HG02938 (cell line): ENCODE data around the gene ADORA2B.
"Not testable (repeated sequence)": the region's sequence is repeated elsewhere in the genome, so short reads cannot be mapped to it uniquely, and the experiment has no call there.

Experiments
- ATAC-seq: cut with Tn5 transposase; IDR thresholded peaks from one replicate; pipeline ENCODE4 v1.9.1; 2021; ENCODE audit warnings: mild to moderate bottlenecking, moderate library complexity; ENCODE audit not compliant: unreplicated experiment

ADORA2B gene

DNA sequence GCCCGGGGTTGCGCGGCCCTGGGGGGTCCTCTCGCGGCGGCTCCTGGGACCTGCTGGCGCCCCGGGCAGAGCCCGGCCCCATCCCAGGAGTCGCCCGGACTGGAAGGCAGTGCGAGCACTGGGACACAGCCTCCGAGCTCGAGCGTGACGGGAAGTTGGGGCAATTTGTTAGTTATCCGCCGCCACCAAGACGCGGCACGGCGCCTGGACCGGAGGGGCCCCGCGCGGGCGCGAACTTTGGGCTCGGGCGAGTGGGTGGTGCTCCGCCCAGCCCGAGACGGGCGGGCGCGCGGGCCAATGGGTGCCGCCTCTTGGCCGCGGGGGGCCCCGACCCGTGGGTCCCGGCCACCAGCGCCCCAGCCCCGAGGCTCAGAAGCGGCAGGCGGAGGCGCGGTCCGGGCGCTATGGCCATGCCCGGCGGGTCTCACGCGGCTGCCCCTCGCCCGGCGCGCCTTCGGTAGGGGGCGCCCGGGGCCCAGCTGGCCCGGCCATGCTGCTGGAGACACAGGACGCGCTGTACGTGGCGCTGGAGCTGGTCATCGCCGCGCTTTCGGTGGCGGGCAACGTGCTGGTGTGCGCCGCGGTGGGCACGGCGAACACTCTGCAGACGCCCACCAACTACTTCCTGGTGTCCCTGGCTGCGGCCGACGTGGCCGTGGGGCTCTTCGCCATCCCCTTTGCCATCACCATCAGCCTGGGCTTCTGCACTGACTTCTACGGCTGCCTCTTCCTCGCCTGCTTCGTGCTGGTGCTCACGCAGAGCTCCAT is at the start of gene ADORA2B:
ADORA2B (plus strand) TSS at position 372 of the 768 bp plus-strand sequence; CDS start at position 491, 119 bp downstream.
- ATAC-seq, result no peak

DNA sequence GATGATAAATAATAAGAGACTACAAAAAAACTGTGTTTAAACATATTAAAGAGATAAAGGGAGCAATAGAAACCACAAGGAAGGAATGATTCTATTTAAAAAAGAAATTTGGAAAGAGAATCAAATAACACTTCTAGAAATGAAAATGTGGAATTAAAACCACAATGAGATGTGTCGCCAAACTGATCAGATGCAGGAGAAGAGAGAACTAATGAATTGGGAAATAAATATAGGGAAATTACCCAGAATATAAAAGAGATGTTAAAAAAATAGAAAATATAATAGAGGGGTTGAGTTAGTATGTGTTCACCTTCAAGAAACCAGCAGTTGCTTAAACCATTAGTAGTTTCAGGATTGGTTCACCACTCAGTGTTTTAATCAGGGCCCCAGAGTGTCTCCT is 48.7 kb upstream of the ADORA2B start:
- ATAC-seq, result no peak

- ATAC-seq, result no peak
Observed at GRCh38 chr17:15896834-15897233, 48.1 kb upstream of the ADORA2B start.

DNA sequence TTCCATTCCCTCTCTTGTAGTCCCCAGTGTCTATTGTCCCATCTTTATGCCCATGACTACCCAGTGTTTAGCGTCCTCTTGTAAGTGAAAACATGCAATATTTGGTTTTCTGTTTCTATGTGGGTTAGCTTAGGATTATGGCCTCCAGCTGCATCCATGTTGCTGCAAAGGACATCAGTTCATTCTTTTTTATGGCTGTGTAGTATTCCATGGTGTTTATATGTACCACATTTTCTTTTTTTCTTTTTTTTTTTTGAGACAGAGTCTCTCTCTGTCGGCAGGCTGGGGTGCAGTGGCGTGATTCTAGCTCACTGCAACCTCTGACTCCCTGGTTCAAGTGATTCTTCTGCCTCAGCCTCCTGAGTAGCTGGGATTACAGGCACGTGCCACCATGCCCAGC is 45.3 kb upstream of the ADORA2B start:
- not testable (repeated sequence) for ATAC-seq

- no peak for ATAC-seq
Observed at GRCh38 chr17:15900871-15901270, 44.1 kb upstream of the ADORA2B start.

DNA sequence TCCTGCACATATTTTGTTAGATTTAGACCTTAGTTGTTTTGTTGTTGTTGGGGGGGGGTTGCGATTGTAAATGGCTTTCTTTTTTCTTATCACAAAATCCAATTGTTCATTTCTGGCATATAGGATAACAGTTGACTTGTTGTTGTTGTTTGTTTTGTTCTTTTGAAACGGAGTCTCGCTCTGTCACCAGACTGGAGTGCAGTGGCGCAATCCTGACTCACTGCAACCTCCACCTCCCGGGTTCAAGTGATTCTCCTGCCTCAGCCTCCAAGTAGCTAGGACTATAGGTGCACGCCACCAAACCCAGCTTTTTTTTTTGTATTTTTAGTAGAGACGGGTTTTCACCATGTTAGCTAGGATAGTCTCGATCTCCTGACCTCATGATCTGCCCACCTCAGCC is 39.7 kb upstream of the ADORA2B start:
- not testable (repeated sequence) for ATAC-seq

DNA sequence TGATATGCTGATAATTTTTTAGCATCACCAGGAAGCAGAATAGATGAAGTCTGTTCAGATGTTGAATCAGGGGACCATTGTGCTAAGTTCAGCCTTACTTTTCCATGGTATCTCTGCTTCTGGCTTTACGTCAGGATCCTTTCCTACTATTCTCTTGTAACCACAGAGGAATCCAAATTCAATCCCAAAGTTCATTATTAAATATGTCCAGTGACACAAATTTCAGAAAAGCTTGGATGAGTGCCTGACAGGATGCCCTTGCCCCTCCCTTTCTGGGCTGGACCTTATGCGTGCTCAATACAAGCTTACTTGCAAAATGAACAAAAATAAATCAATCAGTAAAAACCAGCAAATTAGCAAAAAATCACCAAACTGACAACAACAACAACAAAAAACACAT is 37.6 kb upstream of the ADORA2B start:
- no peak for ATAC-seq

GRCh38 chr17:15908378-15908777 is 36.6 kb upstream of the ADORA2B start:
- ATAC-seq, result no peak

GRCh38 chr17:15909481-15909991 is 35.4 kb upstream of the ADORA2B start:
- no peak for ATAC-seq

DNA sequence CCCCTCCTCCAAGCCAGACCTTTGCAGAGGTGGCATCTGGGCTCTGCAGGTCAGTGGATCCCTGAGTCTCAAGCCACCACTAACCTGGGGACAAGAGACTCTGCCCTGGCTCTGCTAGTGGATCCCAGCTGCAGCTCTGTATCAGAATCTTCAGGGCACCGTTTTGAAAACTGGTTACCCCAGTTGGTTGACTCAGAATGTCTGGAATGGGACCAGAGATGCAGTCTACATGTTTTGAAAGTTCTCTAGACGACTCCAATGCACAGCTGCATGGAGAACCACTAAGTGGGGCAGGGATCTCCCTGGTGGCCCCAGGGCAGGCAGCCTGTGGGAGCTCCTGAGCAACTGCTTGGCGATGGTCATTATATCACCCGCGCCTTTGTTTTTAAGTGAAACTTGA is 34.1 kb upstream of the ADORA2B start:
- ATAC-seq, result no peak

DNA sequence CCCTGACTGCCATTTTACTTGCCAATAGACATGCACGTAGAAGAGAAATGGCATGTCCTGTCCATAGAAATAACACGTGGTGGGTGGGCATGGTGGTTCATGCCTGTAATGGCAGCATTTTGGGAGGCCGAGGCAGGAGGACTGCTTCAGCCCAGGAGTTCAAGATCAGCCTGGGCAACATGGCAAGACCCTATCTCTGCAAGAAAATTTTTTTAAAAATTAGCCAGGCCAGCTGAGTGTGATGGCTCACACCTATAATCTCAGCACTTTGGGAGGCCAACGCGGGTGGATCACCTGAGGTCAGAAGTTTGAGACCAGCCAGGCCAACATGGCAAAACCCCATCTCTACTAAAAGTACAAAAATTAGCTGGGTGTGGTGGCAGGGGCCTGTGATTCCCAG is 33.2 kb upstream of the ADORA2B start:
- not testable (repeated sequence) for ATAC-seq

DNA sequence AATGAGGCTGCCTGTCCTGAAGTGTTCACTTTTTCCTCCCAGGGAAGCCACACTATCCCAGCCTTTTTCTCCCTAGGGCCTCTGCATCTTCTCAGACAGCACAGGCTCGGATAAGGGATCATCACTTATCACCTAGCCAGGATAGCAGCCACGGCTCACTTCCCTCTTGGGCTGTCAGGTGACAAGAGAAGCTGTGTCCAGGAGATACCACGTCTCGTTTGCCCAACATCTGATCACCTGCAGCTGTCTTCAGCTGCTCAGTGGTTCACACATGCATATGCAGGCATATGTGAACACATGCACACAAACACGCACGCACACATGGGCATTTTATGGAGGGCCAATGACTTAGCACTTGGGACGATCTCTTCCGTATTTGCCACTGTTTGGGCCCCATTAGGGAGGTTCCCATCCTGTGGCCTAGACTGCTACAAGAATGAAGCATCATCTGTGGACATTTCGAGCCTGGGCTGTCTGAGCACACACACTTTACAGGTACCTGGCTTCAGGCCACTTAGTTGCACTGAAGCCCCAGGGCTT is 32.4 kb upstream of the ADORA2B start:
- no peak for ATAC-seq

DNA sequence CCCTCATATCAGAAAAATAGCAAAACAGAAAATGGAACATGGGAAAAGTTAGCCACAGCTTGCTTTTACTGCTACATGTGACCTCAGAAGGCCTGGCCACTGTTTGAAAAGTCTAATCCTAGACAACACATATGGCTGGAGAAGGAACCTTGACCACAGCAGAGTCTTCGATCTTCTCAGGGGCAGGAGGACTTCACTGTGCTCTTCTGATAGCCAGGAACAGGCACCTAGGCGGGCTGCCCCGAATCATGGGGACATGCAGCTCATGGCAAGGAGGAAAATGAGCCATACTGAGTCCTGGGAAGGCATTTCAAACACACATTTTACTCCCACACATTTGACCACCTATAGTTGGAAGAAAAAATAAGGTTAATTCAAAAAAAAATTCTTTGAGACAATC is 31.1 kb upstream of the ADORA2B start:
- ATAC-seq, result no peak

DNA sequence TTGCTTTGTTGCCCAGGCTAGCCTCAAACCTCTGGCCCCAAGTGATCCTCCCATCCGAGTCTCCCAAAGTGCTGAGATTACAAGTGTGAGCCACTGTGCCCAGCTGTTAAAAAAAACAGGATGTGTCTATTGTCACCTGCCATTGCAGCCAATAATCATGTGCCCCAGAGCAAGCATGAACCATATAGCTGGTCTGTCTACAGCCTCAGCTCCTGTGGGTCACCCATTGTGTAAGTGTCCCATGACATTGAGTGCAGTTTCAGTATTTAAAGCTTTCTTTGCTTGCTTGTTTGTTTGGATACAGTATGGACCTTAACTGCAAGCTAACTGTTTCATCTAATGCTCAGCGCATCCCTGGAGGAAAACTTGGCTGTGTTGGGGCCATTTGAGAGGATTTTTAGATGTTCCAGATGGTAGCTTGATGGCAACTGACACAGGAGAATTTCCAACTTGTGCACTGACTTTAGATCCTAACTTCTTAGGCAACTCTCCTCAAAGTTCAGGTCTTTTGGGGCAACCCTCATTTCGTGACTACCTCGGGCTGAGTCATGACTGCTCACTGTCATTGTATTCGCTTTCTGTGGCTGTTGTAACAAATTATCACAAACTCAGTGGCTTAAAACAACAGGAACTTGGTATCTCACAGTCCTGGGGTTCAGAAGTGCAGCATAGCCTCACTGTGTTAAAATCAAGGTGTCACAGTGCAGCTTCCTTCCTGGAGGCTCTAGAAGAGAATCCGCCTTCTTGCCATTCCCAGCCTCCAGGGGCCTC is 30.3 kb upstream of the ADORA2B start:
- ATAC-seq, result no peak

DNA sequence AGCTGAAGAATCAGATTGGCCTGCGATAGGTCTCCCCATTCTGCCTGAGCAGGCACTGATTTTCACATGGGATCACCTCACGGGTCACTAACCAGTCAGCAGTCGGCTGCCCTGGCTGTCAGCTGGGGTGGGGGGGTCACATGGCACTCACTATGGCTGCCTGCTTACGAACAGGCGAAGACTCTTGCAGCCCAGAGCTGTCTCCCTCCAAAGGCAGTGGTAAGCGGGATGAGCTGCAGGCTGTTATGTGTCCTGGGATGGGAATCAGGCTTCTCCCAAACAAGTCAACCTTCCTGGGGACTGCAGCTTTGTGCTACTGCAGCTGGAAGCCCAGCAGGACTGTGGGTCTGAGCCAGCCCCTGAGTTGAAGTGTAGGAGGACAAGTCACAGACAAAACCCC is 29.0 kb upstream of the ADORA2B start:
- ATAC-seq, result no peak

DNA sequence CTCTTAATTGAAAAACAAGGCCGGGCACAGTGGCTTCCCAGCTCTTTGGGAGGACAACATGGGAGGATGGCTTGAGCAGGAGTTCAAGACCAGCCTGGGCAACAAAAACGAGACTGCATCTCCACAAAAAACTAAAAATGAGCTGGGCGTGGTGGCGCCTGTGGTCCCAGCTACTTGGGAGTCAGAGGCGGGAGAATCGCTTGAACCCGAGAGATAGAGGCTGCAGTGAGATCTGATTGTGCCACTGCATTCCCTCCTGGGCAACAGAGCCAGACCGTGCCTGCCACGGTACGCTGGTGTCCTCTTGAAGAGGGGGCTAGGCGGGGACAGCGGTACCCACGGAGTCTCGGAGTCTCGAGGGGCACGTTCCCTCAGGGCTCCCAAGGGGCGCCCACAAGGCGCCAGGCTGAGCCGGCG is 27.9 kb upstream of the ADORA2B start:
- ATAC-seq, result no peak

- no peak for ATAC-seq
Observed at GRCh38 chr17:15917438-15918027, 27.4 kb upstream of the ADORA2B start.

DNA sequence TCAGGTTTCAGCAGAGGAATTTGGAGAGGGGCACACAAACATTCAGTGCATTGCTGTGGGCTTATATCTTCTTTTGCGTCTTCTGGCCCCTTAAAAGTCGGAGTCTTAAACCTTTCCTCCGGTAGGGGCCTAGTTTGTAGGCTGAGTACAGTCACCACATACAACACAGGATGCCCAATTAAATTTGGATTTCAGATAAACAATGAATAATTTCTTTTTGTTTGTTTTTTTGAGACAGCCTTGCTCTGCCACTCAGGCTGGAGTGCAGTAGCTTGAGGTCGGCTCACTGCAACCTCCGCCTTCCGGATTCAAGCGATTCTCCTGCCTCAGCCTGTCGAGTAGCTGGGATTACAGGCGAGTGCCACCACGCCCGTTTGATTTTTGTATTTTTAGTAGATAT is 26.7 kb upstream of the ADORA2B start:
- ATAC-seq, result no peak

GRCh38 chr17:15918661-15919259 is 26.2 kb upstream of the ADORA2B start:
- ATAC-seq, result no peak

DNA sequence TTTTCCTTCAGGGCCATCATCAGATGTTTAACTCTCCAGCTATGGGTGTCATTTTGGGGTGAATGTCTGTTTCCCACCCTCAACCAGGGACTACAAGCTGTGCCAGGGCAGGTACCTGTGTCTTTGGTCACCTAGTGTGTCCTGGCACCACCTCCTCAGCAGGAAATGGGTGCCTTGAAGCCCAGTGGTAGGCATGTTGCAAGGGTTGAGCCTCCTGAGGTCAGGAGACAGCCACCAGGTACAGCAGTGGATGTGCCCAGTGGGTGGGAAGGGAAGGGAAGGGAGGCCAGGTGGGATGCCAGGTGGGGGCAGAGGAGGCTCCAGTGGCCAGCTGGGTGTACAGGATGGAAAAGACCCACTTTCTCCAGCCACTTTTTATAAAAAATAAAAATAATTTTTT is 25.5 kb upstream of the ADORA2B start:
- no peak for ATAC-seq

DNA sequence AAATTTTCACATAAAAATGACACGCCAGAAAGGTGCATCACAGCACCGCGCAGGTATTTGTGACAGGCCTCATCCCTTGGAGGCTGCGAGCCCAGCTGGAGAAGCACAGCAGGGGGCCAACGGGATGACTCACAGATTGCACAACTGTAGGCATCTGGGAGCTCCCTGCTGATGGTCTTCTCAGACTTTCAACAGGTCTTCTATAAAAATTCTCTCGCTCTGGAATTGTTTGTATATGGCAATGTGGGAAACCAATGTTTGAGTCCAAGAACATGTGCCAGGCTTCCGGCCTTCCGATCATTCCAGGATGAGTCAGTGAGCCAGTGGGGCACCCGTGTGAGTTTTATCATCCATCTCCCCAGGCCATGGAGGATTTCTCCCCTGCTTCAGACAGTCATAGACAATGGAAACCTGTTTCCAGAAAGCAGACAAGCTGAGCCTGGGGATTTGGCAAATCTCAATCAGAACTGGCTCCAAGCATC is 24.1 kb upstream of the ADORA2B start:
- ATAC-seq, result no peak
